Spleen (tissue), 7 donors: ENCODE data around the gene ANO2.

Experiments used
- POLR2A ChIP-seq, 3 donors: fragments of 450-650 bp; IDR thresholded peaks; one replicate each; pipeline ENCODE4 v1.5.1; 2017; ENCODE audit warnings: antibody characterized with exemption in 3 of 3, mild to moderate bottlenecking in 1 of 3
- POLR2AphosphoS5 ChIP-seq, 3 donors: sonication (generic); formaldehyde crosslinking; IDR thresholded peaks; one replicate each; pipeline ENCODE4 v1.5.1; 2017; ENCODE audit warnings: antibody characterized with exemption in 3 of 3
- TF ChIP-seq, protein P1 (sequence below), 11 experiments: fragments of 200-600 bp in 7 of 11; fragments of 450-650 bp in 4 of 11; sonication (generic) in 4 of 11; IDR thresholded peaks in 8 of 11; conservative IDR thresholded peaks in 3 of 11; 1 replicate in 7 of 11; 2 replicates in 4 of 11; pipeline versions ENCODE4 v1.4.0 to v1.8.0; 2016 to 2021; ENCODE audit warnings: antibody characterized with exemption in 11 of 11, inconsistent platforms in 4 of 11, mild to moderate bottlenecking in 1 of 11
- donor health status: DM: no; HTN: no; CAD: no; lungs with moderate emphysema.
- donor health status: DM: no; HTN: no; CAD: no.
- donor health status: DM: no; HTN: no; CAD: no.

DNA sequence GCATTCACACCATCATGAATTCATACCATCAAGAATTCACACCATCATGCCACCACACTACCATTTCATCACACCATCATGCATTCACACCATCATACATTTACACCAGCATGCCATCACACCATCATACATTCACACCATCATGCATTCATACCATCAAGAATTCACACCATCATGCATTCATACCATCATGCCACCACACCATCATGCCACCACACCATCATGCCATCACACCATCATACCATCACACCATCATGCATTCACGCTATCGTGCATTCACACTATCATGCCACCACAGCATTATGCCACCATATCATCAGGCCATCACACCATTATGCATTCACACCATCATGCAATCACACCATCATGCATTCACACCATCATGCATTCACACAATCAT is 79.7 kb downstream of the ANO2 start:
- TF ChIP-seq, protein P1, sequence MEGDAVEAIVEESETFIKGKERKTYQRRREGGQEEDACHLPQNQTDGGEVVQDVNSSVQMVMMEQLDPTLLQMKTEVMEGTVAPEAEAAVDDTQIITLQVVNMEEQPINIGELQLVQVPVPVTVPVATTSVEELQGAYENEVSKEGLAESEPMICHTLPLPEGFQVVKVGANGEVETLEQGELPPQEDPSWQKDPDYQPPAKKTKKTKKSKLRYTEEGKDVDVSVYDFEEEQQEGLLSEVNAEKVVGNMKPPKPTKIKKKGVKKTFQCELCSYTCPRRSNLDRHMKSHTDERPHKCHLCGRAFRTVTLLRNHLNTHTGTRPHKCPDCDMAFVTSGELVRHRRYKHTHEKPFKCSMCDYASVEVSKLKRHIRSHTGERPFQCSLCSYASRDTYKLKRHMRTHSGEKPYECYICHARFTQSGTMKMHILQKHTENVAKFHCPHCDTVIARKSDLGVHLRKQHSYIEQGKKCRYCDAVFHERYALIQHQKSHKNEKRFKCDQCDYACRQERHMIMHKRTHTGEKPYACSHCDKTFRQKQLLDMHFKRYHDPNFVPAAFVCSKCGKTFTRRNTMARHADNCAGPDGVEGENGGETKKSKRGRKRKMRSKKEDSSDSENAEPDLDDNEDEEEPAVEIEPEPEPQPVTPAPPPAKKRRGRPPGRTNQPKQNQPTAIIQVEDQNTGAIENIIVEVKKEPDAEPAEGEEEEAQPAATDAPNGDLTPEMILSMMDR (IDR thresholded peaks at IDR 0.05 in 8 of 11, conservative IDR thresholded peaks at IDR 0.05 in 3 of 11), result no peak
- TF ChIP-seq POLR2AphosphoS5 (IDR thresholded peaks at IDR 0.05) (no peak), POLR2A (IDR thresholded peaks at IDR 0.05) (no peak)
